ENCODE results near the gene DNLZ. TPM values are rescaled to one million over a fixed set of nuclear protein-coding genes. Genes with fewer than 3 reads are reported as not detected.

DNLZ gene
- polyA plus RNA-seq, 1 donor from 2014 or later = 23.6 TPM

- Histone ChIP-seq H3F3A (ENCODE audit: insufficient read depth, low read length, poor library complexity, severe bottlenecking) (no peaks in the 10 kb centered on the region), H3K9ac (ENCODE audit: low read length) (no peak overlapping the region), H2AFZ (ENCODE audit: low read depth, low read length) (no peak overlapping the region), H3K36me3 (ENCODE audit: insufficient read depth, low read length) (no peaks in the 10 kb centered on the region), H3K9me2 (ENCODE audit: insufficient read depth, low read length) (no peaks in the 10 kb centered on the region), H3K79me2 (replicated peaks; ENCODE audit: insufficient read depth, low read length) (no peaks in the 10 kb centered on the region), H3K27me3 (ENCODE audit: insufficient read depth, low read depth, low read length) (no peaks in the 10 kb centered on the region), H3K4me3 (ENCODE audit: low read length) (no peak overlapping the region), H4K20me1 (ENCODE audit: insufficient read depth) (no peaks in the 10 kb centered on the region), H3K27ac (ENCODE audit: low read length) (no peak overlapping the region), H3K4me2 (ENCODE audit: low read length) (no peak overlapping the region), H3K9me3 (ENCODE audit: low read length) (no peaks in the 10 kb centered on the region)
- no peak for TF ChIP-seq SMC3 (conservative IDR thresholded peaks at IDR 0.05; ENCODE audit: poor library complexity)
- no peak for TF ChIP-seq EP300 (conservative IDR thresholded peaks at IDR 0.05; ENCODE audit: poor library complexity, severe bottlenecking)
- TF ChIP-seq TAF1 (IDR thresholded peaks at IDR 0.05; ENCODE audit: low read depth) = no peak
- TF ChIP-seq POLR2AphosphoS5 (IDR thresholded peaks at IDR 0.05) = no peak
- TF ChIP-seq EZH2 (IDR thresholded peaks at IDR 0.05; ENCODE audit: borderline replicate concordance, insufficient read depth, low read length, poor library complexity, severe bottlenecking) = no peak
- no peak for TF ChIP-seq MXI1 (conservative IDR thresholded peaks at IDR 0.05; ENCODE audit: poor library complexity, severe bottlenecking)
Observed at GRCh38 chr9:136336156-136336870, 27.2 kb downstream of the DNLZ start.

DNA sequence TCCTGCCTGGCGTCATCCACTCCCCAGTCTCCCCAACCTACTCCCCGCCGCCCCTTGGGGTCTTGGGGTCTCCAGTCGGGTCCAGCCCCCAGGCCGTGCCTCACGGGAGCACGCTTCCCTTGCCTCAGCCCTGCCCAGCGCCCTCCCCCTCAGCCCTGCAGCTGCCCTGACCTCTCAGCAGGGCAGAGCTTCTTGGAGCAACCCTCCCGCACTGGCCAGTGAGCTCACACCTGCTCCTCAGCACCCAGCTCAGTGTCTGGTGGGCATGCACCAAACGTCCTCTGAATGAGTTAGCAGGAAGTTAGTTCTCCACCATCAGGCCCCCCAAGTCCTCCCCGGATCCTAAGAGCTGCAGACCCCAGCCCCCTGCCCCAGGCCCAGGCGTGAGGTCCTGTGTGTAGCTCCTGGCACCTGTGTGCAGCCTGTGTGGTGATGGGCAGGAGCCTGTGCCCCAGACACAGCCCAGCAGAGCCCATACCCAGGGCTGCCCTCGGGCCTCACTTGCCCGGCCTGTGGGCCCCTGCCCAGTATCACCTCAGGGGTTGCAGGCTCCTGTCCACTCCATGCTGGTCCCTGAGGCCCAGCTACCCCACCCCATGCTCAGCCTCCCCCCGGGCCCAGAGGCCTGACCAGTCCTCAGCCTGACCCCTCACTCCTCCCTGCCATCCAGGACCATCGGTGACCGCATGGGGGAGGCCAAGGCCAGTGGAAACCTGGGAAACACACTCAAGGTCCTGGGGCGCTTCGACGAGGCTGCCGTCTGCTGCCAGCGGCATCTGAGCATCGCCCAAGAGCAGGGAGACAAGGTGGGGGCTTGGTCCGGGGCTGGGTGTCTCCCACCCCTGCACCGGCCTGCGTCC lies 28.0 kb downstream of the DNLZ start:
- H3K4me3 ChIP-seq (ENCODE audit: low read length) = no peak overlapping the region
- H3K79me2 ChIP-seq (replicated peaks; ENCODE audit: insufficient read depth, low read length) = peaks cover 3% of the 10 kb centered on the region
- no peak overlapping the region for H3K9ac ChIP-seq (ENCODE audit: low read length)
- H3F3A ChIP-seq (ENCODE audit: insufficient read depth, low read length, poor library complexity, severe bottlenecking) = no peaks in the 10 kb centered on the region
- H4K20me1 ChIP-seq (ENCODE audit: insufficient read depth) = no peaks in the 10 kb centered on the region
- H3K4me2 ChIP-seq (ENCODE audit: low read length) = no peak overlapping the region
- no peaks in the 10 kb centered on the region for H3K36me3 ChIP-seq (ENCODE audit: insufficient read depth, low read length)
- H3K9me2 ChIP-seq (ENCODE audit: insufficient read depth, low read length) = no peaks in the 10 kb centered on the region
- TF ChIP-seq, protein P1, sequence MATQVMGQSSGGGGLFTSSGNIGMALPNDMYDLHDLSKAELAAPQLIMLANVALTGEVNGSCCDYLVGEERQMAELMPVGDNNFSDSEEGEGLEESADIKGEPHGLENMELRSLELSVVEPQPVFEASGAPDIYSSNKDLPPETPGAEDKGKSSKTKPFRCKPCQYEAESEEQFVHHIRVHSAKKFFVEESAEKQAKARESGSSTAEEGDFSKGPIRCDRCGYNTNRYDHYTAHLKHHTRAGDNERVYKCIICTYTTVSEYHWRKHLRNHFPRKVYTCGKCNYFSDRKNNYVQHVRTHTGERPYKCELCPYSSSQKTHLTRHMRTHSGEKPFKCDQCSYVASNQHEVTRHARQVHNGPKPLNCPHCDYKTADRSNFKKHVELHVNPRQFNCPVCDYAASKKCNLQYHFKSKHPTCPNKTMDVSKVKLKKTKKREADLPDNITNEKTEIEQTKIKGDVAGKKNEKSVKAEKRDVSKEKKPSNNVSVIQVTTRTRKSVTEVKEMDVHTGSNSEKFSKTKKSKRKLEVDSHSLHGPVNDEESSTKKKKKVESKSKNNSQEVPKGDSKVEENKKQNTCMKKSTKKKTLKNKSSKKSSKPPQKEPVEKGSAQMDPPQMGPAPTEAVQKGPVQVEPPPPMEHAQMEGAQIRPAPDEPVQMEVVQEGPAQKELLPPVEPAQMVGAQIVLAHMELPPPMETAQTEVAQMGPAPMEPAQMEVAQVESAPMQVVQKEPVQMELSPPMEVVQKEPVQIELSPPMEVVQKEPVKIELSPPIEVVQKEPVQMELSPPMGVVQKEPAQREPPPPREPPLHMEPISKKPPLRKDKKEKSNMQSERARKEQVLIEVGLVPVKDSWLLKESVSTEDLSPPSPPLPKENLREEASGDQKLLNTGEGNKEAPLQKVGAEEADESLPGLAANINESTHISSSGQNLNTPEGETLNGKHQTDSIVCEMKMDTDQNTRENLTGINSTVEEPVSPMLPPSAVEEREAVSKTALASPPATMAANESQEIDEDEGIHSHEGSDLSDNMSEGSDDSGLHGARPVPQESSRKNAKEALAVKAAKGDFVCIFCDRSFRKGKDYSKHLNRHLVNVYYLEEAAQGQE (IDR thresholded peaks at IDR 0.05; ENCODE audit: borderline replicate concordance) = no peak
- TF ChIP-seq EZH2 (IDR thresholded peaks at IDR 0.05; ENCODE audit: borderline replicate concordance, insufficient read depth, low read length, poor library complexity, severe bottlenecking) (no peak), MXI1 (conservative IDR thresholded peaks at IDR 0.05; ENCODE audit: poor library complexity, severe bottlenecking) (no peak), EP300 (conservative IDR thresholded peaks at IDR 0.05; ENCODE audit: poor library complexity, severe bottlenecking) (no peak), RAD21 (conservative IDR thresholded peaks at IDR 0.05) (no peak), TAF1 (IDR thresholded peaks at IDR 0.05; ENCODE audit: low read depth) (no peak), SMC3 (conservative IDR thresholded peaks at IDR 0.05; ENCODE audit: poor library complexity) (no peak), POLR2AphosphoS5 (IDR thresholded peaks at IDR 0.05) (no peak), CTCF (IDR thresholded peaks at IDR 0.05; ENCODE audit: poor library complexity, severe bottlenecking) (no peak)
- H3K27me3 ChIP-seq (ENCODE audit: insufficient read depth, low read depth, low read length) = no peaks in the 10 kb centered on the region
- no peak overlapping the region for H3K27ac ChIP-seq (ENCODE audit: low read length)
- H2AFZ ChIP-seq (ENCODE audit: low read depth, low read length) = no peak overlapping the region
- no peaks in the 10 kb centered on the region for H3K9me3 ChIP-seq (ENCODE audit: low read length)

All from neural cell (in vitro differentiated cells).